Right cardiac atrium (tissue), 5 donors: ENCODE data around the gene CCNYL1. TPM values are rescaled to one million over a fixed set of nuclear protein-coding genes. Genes with fewer than 3 reads are reported as not detected.

Experiments used
- ATAC-seq, 2 donors: fragments of 200-7000 bp; cut with Tn5 transposase; one replicate each; pipeline versions ENCODE4 v1.8.0 to v1.9.1; 2020; ENCODE audit warnings: moderate library complexity in 2 of 2, mild to moderate bottlenecking in 1 of 2
- DNase-seq, 3 donors: peaks; one replicate each; pipeline ENCODE4 v3.0.0-alpha.2; 2020
- H3K27ac ChIP-seq: one replicate; pipeline ENCODE4 v1.5.1; 2013; ENCODE audit warnings: mild to moderate bottlenecking, low read length, control low read depth, moderate library complexity
- H3K27me3 ChIP-seq: one replicate; pipeline ENCODE4 v1.6.1; 2013; ENCODE audit not compliant: control insufficient read depth, insufficient read depth
- H3K4me1 ChIP-seq: one replicate; pipeline ENCODE4 v1.6.1; 2013; ENCODE audit warnings: low read length; ENCODE audit not compliant: control insufficient read depth, insufficient read depth
- H3K4me3 ChIP-seq: one replicate; pipeline ENCODE4 v1.5.1; 2013; ENCODE audit warnings: low read length, control low read depth
- H3K9me3 ChIP-seq: one replicate; pipeline ENCODE4 v1.6.1; 2013; ENCODE audit warnings: low read length; ENCODE audit not compliant: control insufficient read depth
- WGBS: extraction: QIAGEN DNeasy Blood & Tissue Kit; methylation state at CpG from one replicate; pipeline ENCODE4 v1.1.7; 2013; 5-methylcytosine and 5-hydroxymethylcytosine counted together
- intact Hi-C, 4 donors: fragments of 100-400 bp; cut with DNase I; formaldehyde crosslinking; loops; one replicate each; pipeline versions ENCODE4 v1.11.0 to v1.14.0; 2022 to 2023
- long read RNA-seq, 4 donors: library from polyadenylated mRNA; unstranded; transcript quantifications; one replicate each; pipeline ENCODE4 v2.0.0, GENCODE V29; 2020 to 2021
- polyA plus RNA-seq: library from polyadenylated mRNA; stranded (reverse); fragments of 200-250 nt; gene quantifications from one replicate; pipeline ENCODE4 v1.2.3, GENCODE V29; 2013
- total RNA-seq, 4 donors: library from RNA; stranded (reverse); fragmentation: NEBNext Ultra II Directional; extraction: Animal tissue kit (Norgen Biotek cat#: 25700); gene quantifications; one replicate each; pipeline ENCODE4 v1.2.1, GENCODE V29; 2021
- donor health status: healthy with polysubstance abuse.
- donor health status: DM: no; HTN: yes; CAD: no.
- donor health status: DM: no; HTN: no; CAD: no.
- donor health status: DM: no; HTN: yes; CAD: no; lungs with severe emphysema.
- donor health status: DM: yes; HTN: yes; CAD: no.

CCNYL1 gene
- 10 to 100 TPM in 2 of 4 donors, 1 to 10 TPM in 2; 8.2 to 12.6 (median 10.3) TPM for total RNA-seq
- 4.9 TPM for polyA plus RNA-seq
- long read RNA-seq, donor 1, transcript CCNYL1-201 (10 exons, 3,767 nt): major isoform, 5 of 7 reads
- long read RNA-seq, donor 1, partial matches to known transcripts: 0 of 7 reads
- long read RNA-seq, donor 1, other reads (novel, unspliced or antisense): 1 of 7 reads
- long read RNA-seq, donor 2, partial matches to known transcripts: 1 of 3 reads
- long read RNA-seq, donor 2, other reads (novel, unspliced or antisense): 0 of 3 reads
- long read RNA-seq, donor 3, partial matches to known transcripts: 1 of 4 reads
- long read RNA-seq, donor 3, other reads (novel, unspliced or antisense): 3 of 4 reads
- long read RNA-seq, donor 4, partial matches to known transcripts: 0 of 1 reads
- long read RNA-seq, donor 4, other reads (novel, unspliced or antisense): 1 of 1 reads

- Histone ChIP-seq H3K9me3 (no peaks in the 10 kb centered on the region), H3K27ac (peak within 1 kb of the TSS; percentile 65), H3K4me1 (no peaks in the 10 kb centered on the region), H3K27me3 (no peaks in the 10 kb centered on the region), H3K4me3 (peak within 1 kb of the TSS; percentile 72)
- peak; percentile 100 for ATAC-seq
- DNase-seq: peak; percentile 99 to 100 (median 100)
- under 1% methylated on average over 60 of the region's 60 CpGs for WGBS
- intact Hi-C loops: loop anchor here in 2 of 4 donors (5.0 to 10.0 kb wide), 2 partner anchors 84 to 86 kb away; partner anchors contain the start of gene METTL21A (in 2 of the 2)
Measured at GRCh38 chr2:207710814-207711740, at the start of gene CCNYL1. Gene CCNYL1, plus strand, starts transcription at chr2:207711640. Its CDS starts 257 bp downstream, at chr2:207711897.

DNA sequence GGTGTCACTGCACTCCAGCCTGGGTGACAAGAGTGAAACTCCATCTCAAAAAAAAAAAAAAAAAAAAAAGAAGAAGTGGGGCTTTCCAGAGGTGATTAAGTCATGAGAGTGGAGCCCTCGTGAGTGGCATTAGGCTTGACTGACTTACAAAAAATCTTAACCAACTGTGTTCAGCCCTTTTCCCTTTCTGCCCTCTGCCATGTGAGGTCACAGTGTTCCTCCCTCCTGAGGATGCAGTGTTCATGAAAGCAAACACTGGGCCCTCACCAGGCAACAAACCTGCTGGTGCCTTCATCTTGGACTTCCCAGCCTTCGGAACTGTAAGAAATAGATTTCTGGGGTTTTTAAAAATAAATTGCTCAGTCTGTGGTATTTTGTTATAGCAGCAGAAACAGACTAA is 49.2 kb upstream of the CCNYL1 start:
- DNase-seq (no peak), ATAC-seq (no peak)
- intact Hi-C loops: no loop called here
- Histone ChIP-seq H3K9me3 (no peaks in the 10 kb centered on the region), H3K4me3 (no peak overlapping the region), H3K4me1 (no peaks in the 10 kb centered on the region), H3K27me3 (no peaks in the 10 kb centered on the region), H3K27ac (no peak overlapping the region)
- WGBS: 84% methylated on average over 2 of the region's 2 CpGs

GRCh38 chr2:207663870-207664545 is 47.4 kb upstream of the CCNYL1 start:
- intact Hi-C loops: no loop called here
- ATAC-seq: no peak
- H3K4me1 ChIP-seq: no peaks in the 10 kb centered on the region
- no peak for DNase-seq
- H3K27me3 ChIP-seq: no peaks in the 10 kb centered on the region
- no peak overlapping the region for H3K27ac ChIP-seq
- no peak overlapping the region for H3K4me3 ChIP-seq
- H3K9me3 ChIP-seq: no peaks in the 10 kb centered on the region
- 64% methylated on average over 5 of the region's 5 CpGs for WGBS

GRCh38 chr2:207670887-207671286 is 40.6 kb upstream of the CCNYL1 start:
- intact Hi-C loops: no loop called here
- Histone ChIP-seq H3K27me3 (no peaks in the 10 kb centered on the region), H3K4me1 (no peaks in the 10 kb centered on the region), H3K27ac (no peak overlapping the region), H3K9me3 (no peaks in the 10 kb centered on the region), H3K4me3 (no peak overlapping the region)
- WGBS: 67% methylated on average over 6 of the region's 6 CpGs
- no peak for ATAC-seq
- DNase-seq: no peak

- no peak for ATAC-seq
- no peak overlapping the region for H3K4me3 ChIP-seq
- H3K27ac ChIP-seq: no peak overlapping the region
- DNase-seq: no peak
- intact Hi-C loops: no loop called here
- H3K27me3 ChIP-seq: no peaks in the 10 kb centered on the region
- H3K9me3 ChIP-seq: no peaks in the 10 kb centered on the region
- WGBS: 45% methylated on average over 2 of the region's 2 CpGs
- H3K4me1 ChIP-seq: no peaks in the 10 kb centered on the region
Measured at GRCh38 chr2:207673431-207673830, 38.0 kb upstream of the CCNYL1 start.

GRCh38 chr2:207674266-207674774 is 37.1 kb upstream of the CCNYL1 start:
- H3K9me3 ChIP-seq: no peaks in the 10 kb centered on the region
- H3K4me3 ChIP-seq: no peak overlapping the region
- no peaks in the 10 kb centered on the region for H3K4me1 ChIP-seq
- no peaks in the 10 kb centered on the region for H3K27me3 ChIP-seq
- no peak for DNase-seq
- H3K27ac ChIP-seq: no peak overlapping the region
- no peak for ATAC-seq
- intact Hi-C loops: no loop called here

GRCh38 chr2:207674826-207675225 is 36.6 kb upstream of the CCNYL1 start:
- no peak for ATAC-seq
- no peak overlapping the region for H3K27ac ChIP-seq
- H3K4me1 ChIP-seq: no peaks in the 10 kb centered on the region
- H3K9me3 ChIP-seq: no peaks in the 10 kb centered on the region
- H3K27me3 ChIP-seq: no peaks in the 10 kb centered on the region
- intact Hi-C loops: no loop called here
- WGBS: 76% methylated on average over 2 of the region's 2 CpGs
- H3K4me3 ChIP-seq: no peak overlapping the region
- no peak for DNase-seq

- Histone ChIP-seq H3K4me3 (peak overlapping the region; percentile 31), H3K27ac (no peak overlapping the region), H3K4me1 (no peaks in the 10 kb centered on the region), H3K27me3 (no peaks in the 10 kb centered on the region), H3K9me3 (no peaks in the 10 kb centered on the region)
- peak; percentile 83 to 94 for ATAC-seq
- 14% methylated on average over 5 of the region's 5 CpGs for WGBS
- DNase-seq: no peak
- intact Hi-C loops: no loop called here
Measured at GRCh38 chr2:207676827-207677354, 34.5 kb upstream of the CCNYL1 start.

DNA sequence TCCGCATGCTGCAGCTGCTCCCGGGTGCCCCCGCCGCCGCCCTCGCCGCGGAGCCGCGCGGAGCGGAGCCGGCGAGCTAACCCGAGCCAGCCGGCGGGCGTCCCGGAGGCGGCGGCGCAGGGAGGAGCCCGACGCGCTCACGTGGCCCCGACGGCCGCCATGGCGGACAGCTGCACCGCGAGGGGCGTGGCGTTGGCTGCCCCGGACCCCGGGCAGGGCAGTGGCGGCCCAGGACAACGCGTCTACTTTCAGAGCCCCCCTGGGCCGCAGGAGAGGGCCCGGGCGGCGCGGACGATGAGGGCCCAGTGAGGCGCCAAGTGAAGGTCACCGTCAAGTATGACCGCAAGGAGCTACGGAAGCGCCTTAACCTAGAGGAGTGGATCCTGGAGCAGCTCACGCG is 30.0 kb upstream of the CCNYL1 start:
- no peaks in the 10 kb centered on the region for H3K9me3 ChIP-seq
- H3K4me1 ChIP-seq: no peaks in the 10 kb centered on the region
- H3K27me3 ChIP-seq: no peaks in the 10 kb centered on the region
- WGBS: 20% methylated on average over 52 of the region's 52 CpGs
- no peak overlapping the region for H3K27ac ChIP-seq
- peak overlapping the region; percentile 60 for H3K4me3 ChIP-seq
- DNase-seq: no peak
- ATAC-seq: peak; percentile 44 to 52
- intact Hi-C loops: no loop called here

DNA sequence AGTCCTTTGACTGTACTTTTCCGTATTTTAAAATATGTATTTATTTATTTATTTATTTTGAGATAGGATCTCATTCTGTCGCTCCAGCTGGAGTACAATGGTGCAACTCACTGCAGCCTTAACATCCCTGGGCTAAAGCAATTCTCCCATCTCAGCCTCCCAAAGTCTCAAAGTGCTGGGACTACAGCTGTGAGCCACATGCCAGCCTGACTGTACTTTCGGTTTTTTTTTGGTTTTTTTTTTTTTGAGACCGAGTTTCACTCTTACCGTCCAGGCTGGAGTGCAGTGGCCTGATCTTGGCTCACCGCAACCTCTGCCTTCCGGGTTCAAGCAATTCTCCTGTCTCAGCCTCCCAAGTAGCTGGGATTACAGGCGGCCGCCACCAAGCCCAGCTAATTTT is 28.9 kb upstream of the CCNYL1 start:
- intact Hi-C loops: no loop called here
- Histone ChIP-seq H3K27ac (no peak overlapping the region), H3K9me3 (no peaks in the 10 kb centered on the region), H3K27me3 (no peaks in the 10 kb centered on the region), H3K4me1 (no peaks in the 10 kb centered on the region), H3K4me3 (no peak overlapping the region)
- WGBS: 93% methylated on average over 9 of the region's 9 CpGs
- no peak for DNase-seq
- no peak for ATAC-seq
